Activated naive CD4-positive, alpha-beta T cell treated with anti-CD3 and anti-CD28 coated beads for 36 hours (primary cell): Measurements from ENCODE around the gene ANKRD30BL. TPM values are rescaled to one million over a fixed set of nuclear protein-coding genes. Genes with fewer than 3 reads are reported as not detected.
A peak's percentile ranks its signal among the peaks of the same experiment; 100 is the strongest.
"Not testable (repeated sequence)": the region's sequence is repeated elsewhere in the genome, so short reads cannot be mapped to it uniquely, and the experiment has no call there.

Source experiments
- CTCF ChIA-PET: fragments of 350-600 bp; sonication (Branson Sonifier 250); formaldehyde crosslinking; loops from one replicate; lab custom pipeline; 2021; ENCODE audit warnings: antibody characterized with exemption; lab: Charles Lee
- DNase-seq: peaks from one replicate; pipeline ENCODE4 v3.0.0-alpha.2; 2020
- H3K27ac Mint-ChIP-seq: one replicate; pipeline ENCODE4 v1.8.0; 2021; ENCODE audit warnings: mild to moderate bottlenecking, mixed read lengths
- H3K27me3 Mint-ChIP-seq: one replicate; pipeline ENCODE4 v1.8.0; 2021; ENCODE audit warnings: low read depth, mixed read lengths
- H3K36me3 Mint-ChIP-seq: one replicate; pipeline ENCODE4 v1.8.0; 2021; ENCODE audit warnings: low read depth, mixed read lengths
- H3K4me1 Mint-ChIP-seq: one replicate; pipeline ENCODE4 v1.8.0; 2021; ENCODE audit warnings: low read depth, mixed read lengths
- H3K4me3 Mint-ChIP-seq: one replicate; pipeline ENCODE4 v1.8.0; 2021; ENCODE audit warnings: mild to moderate bottlenecking, moderate library complexity, mixed read lengths
- H3K9me3 Mint-ChIP-seq: one replicate; pipeline ENCODE4 v1.8.0; 2021; ENCODE audit warnings: mixed read lengths
- intact Hi-C: fragments of 100-400 bp; cut with micrococcal nuclease; formaldehyde crosslinking; loops from one replicate; pipeline ENCODE4 v1.15.1; 2023
- total RNA-seq, 2 experiments: library from RNA; stranded (reverse); gene quantifications; one replicate each; pipeline ENCODE4 v1.2.3, GENCODE V29; 2021

The ANKRD30BL gene
- total RNA-seq = not detected

- H3K4me3 Mint-ChIP-seq, H3K36me3 Mint-ChIP-seq, H3K27me3 Mint-ChIP-seq, H3K27ac Mint-ChIP-seq, DNase-seq, H3K4me1 Mint-ChIP-seq, CTCF ChIA-PET, H3K9me3 Mint-ChIP-seq, intact Hi-C loops: not testable (repeated sequence)
These were observed at the start of gene ANKRD30BL for GRCh38 chr2:132161161-132162124. ANKRD30BL (minus strand) TSS chr2:132161952; CDS start chr2:132161705, 247 bp downstream.

- CTCF ChIA-PET, H3K4me1 Mint-ChIP-seq: not testable (repeated sequence)
These were observed 41.1 kb upstream of the ANKRD30BL start for GRCh38 chr2:132202866-132203265.

GRCh38 chr2:132192854-132193253 is 31.1 kb upstream of the ANKRD30BL start:
- H3K4me3 Mint-ChIP-seq, H3K4me1 Mint-ChIP-seq, intact Hi-C loops: not testable (repeated sequence)

More at GRCh38 chr2:132202866-132203265, 41.1 kb upstream of the ANKRD30BL start:
- intact Hi-C loops, H3K27ac Mint-ChIP-seq, H3K36me3 Mint-ChIP-seq, H3K27me3 Mint-ChIP-seq, H3K9me3 Mint-ChIP-seq, DNase-seq, H3K4me3 Mint-ChIP-seq: not testable (repeated sequence)

GRCh38 chr2:132167100-132167499 is 5.3 kb upstream of the ANKRD30BL start:
- H3K4me1 Mint-ChIP-seq = not testable (repeated sequence)

More at GRCh38 chr2:132192854-132193253, 31.1 kb upstream of the ANKRD30BL start:
- DNase-seq, H3K27ac Mint-ChIP-seq, H3K9me3 Mint-ChIP-seq, H3K36me3 Mint-ChIP-seq, H3K27me3 Mint-ChIP-seq, CTCF ChIA-PET: not testable (repeated sequence)

GRCh38 chr2:132162125-132162660 is 441 bp upstream of the ANKRD30BL start:
- H3K27me3 Mint-ChIP-seq, DNase-seq, H3K9me3 Mint-ChIP-seq, H3K4me1 Mint-ChIP-seq, intact Hi-C loops, H3K4me3 Mint-ChIP-seq, CTCF ChIA-PET, H3K36me3 Mint-ChIP-seq, H3K27ac Mint-ChIP-seq: not testable (repeated sequence)

More at GRCh38 chr2:132167100-132167499, 5.3 kb upstream of the ANKRD30BL start:
- H3K27me3 Mint-ChIP-seq, DNase-seq, CTCF ChIA-PET, H3K4me3 Mint-ChIP-seq, H3K36me3 Mint-ChIP-seq, H3K9me3 Mint-ChIP-seq, intact Hi-C loops, H3K27ac Mint-ChIP-seq: not testable (repeated sequence)

- H3K4me3 Mint-ChIP-seq, H3K4me1 Mint-ChIP-seq, CTCF ChIA-PET, H3K36me3 Mint-ChIP-seq, H3K27ac Mint-ChIP-seq, H3K9me3 Mint-ChIP-seq, H3K27me3 Mint-ChIP-seq: not testable (repeated sequence)
- DNase-seq = peak; percentile 53
- intact Hi-C loops = loop anchor here (1.0 kb wide), 1 partner anchor 992 kb away; no protein-coding TSS in a partner anchor
These were observed 15.0 kb downstream of the ANKRD30BL start for GRCh38 chr2:132146774-132147173.
